SK-MEL-5 (cell line): ENCODE measurements around the gene EXOC4. TPM values are rescaled to one million over a fixed set of nuclear protein-coding genes. Genes with fewer than 3 reads are reported as not detected.

ENCODE experiments used
- DNase-seq: peaks from one replicate; pipeline ENCODE4 v3.0.0-alpha.2; 2016; ENCODE audit warnings: low read depth, low spot score
- in situ Hi-C: cut with HindIII; loops from 2 replicates; pipeline ENCODE4 v1.10.0; 2016; ENCODE audit warnings: low sequenced_read_pairs, high pct_unique_total_duplicates, low pct_unique_long_range_greater_than_20kb
- total RNA-seq: library from RNA; depleted of rRNA; stranded (reverse); fragments of >200 nt; shearing (Covaris generic); gene quantifications from 2 replicates; pipeline ENCODE4 v1.2.3, GENCODE V29; 2014

EXOC4 gene
- total RNA-seq, 1 experiment from 2014 or later: 70.3 TPM

GRCh38 chr7:133829336-133829897 is 576.5 kb downstream of the EXOC4 start:
- in situ Hi-C loops: no loop called here
- no peak for DNase-seq

GRCh38 chr7:133830081-133830480 is 577.2 kb downstream of the EXOC4 start:
- in situ Hi-C loops: no loop called here
- DNase-seq: no peak

- no peak for DNase-seq
- in situ Hi-C loops: no loop called here
Observed at GRCh38 chr7:133836666-133837065, 583.8 kb downstream of the EXOC4 start.

GRCh38 chr7:133837224-133837623 is 584.3 kb downstream of the EXOC4 start:
- in situ Hi-C loops: no loop called here

GRCh38 chr7:133839121-133839520 is 586.2 kb downstream of the EXOC4 start:
- in situ Hi-C loops: no loop called here
- DNase-seq: no peak

More at GRCh38 chr7:133837224-133837623, 584.3 kb downstream of the EXOC4 start:
- DNase-seq: no peak

- no peak for DNase-seq
- in situ Hi-C loops: no loop called here
Observed at GRCh38 chr7:133843341-133843740, 590.5 kb downstream of the EXOC4 start.

- no peak for DNase-seq
- in situ Hi-C loops: no loop called here
Observed at GRCh38 chr7:133845005-133845404, 592.1 kb downstream of the EXOC4 start.

GRCh38 chr7:133846203-133846945 is 593.5 kb downstream of the EXOC4 start:
- no peak for DNase-seq
- in situ Hi-C loops: no loop called here

GRCh38 chr7:133850497-133851280 is 597.8 kb downstream of the EXOC4 start:
- DNase-seq: no peak
- in situ Hi-C loops: no loop called here

GRCh38 chr7:133851411-133851810 is 598.5 kb downstream of the EXOC4 start:
- in situ Hi-C loops: no loop called here

GRCh38 chr7:133853706-133854276 is 600.9 kb downstream of the EXOC4 start:
- DNase-seq: peak; percentile 94
- in situ Hi-C loops: no loop called here

More at GRCh38 chr7:133851411-133851810, 598.5 kb downstream of the EXOC4 start:
- DNase-seq: no peak

- in situ Hi-C loops: no loop called here
Observed at GRCh38 chr7:133854739-133855138, 601.9 kb downstream of the EXOC4 start.

GRCh38 chr7:133857376-133858119 is 604.7 kb downstream of the EXOC4 start:
- in situ Hi-C loops: no loop called here

More at GRCh38 chr7:133854739-133855138, 601.9 kb downstream of the EXOC4 start:
- DNase-seq: peak; percentile 76

GRCh38 chr7:133858311-133858710 is 605.4 kb downstream of the EXOC4 start:
- DNase-seq: no peak
- in situ Hi-C loops: no loop called here

More at GRCh38 chr7:133857376-133858119, 604.7 kb downstream of the EXOC4 start:
- no peak for DNase-seq

GRCh38 chr7:133859231-133859630 is 606.4 kb downstream of the EXOC4 start:
- in situ Hi-C loops: no loop called here
- DNase-seq: no peak

GRCh38 chr7:133859871-133860450 is 607.1 kb downstream of the EXOC4 start:
- in situ Hi-C loops: no loop called here
- no peak for DNase-seq

- DNase-seq: no peak
- in situ Hi-C loops: no loop called here
Observed at GRCh38 chr7:133860628-133861335, 607.9 kb downstream of the EXOC4 start.
